Esophagus (tissue), 2 donors: ENCODE data around the gene CLIP2. TPM values are rescaled to one million over a fixed set of nuclear protein-coding genes. Genes with fewer than 3 reads are reported as not detected.
"Not testable (repeated sequence)": the region's sequence is repeated elsewhere in the genome, so short reads cannot be mapped to it uniquely, and the experiment has no call there.

Experiments
- H3K27ac ChIP-seq, 2 donors: one replicate each; pipeline ENCODE4 v1.5.1; 2013; ENCODE audit warnings: low read depth in 2 of 2, mild to moderate bottlenecking in 2 of 2, inconsistent platforms in 1 of 2, low read length in 1 of 2, moderate library complexity in 1 of 2
- H3K27me3 ChIP-seq, 2 donors: one replicate each; pipeline ENCODE4 v1.6.1; 2013; ENCODE audit warnings: low read length in 2 of 2, control low read depth in 1 of 2, mild to moderate bottlenecking in 1 of 2; ENCODE audit not compliant: insufficient read depth in 2 of 2, control insufficient read depth in 1 of 2
- H3K36me3 ChIP-seq, 2 donors: one replicate each; pipeline ENCODE4 v1.6.1; 2013; ENCODE audit warnings: low read length in 1 of 2; ENCODE audit not compliant: control insufficient read depth in 2 of 2, insufficient read depth in 2 of 2
- H3K4me1 ChIP-seq, 2 donors: one replicate each; pipeline ENCODE4 v1.6.1; 2013; ENCODE audit warnings: low read length in 1 of 2; ENCODE audit not compliant: control insufficient read depth in 2 of 2, insufficient read depth in 2 of 2
- H3K4me3 ChIP-seq, 2 donors: one replicate each; pipeline ENCODE4 v1.5.1; 2013; ENCODE audit warnings: low read length in 2 of 2, mild to moderate bottlenecking in 2 of 2, low read depth in 1 of 2, moderate library complexity in 1 of 2
- H3K9me3 ChIP-seq, 2 donors: one replicate each; pipeline ENCODE4 v1.6.1; 2013; ENCODE audit warnings: mild to moderate bottlenecking in 2 of 2, low read depth in 1 of 2, low read length in 1 of 2, moderate library complexity in 1 of 2; ENCODE audit not compliant: control insufficient read depth in 2 of 2, insufficient read depth in 1 of 2
- WGBS, 2 donors: extraction: QIAGEN DNeasy Blood & Tissue Kit; methylation state at CpG; one replicate each; pipeline ENCODE4 v1.1.7; 2013; 5-methylcytosine and 5-hydroxymethylcytosine counted together
- polyA plus RNA-seq, 2 donors: library from polyadenylated mRNA; stranded (reverse); fragments of 200-250 nt; gene quantifications; one replicate each; pipeline ENCODE4 v1.2.3, GENCODE V29; 2013
- donor health status: healthy with polysubstance abuse.
- donor health status: Bipolar disorder and iron deficiency.

The CLIP2 gene
- polyA plus RNA-seq, 2 donors, result 5.5 to 6.3 TPM

DNA sequence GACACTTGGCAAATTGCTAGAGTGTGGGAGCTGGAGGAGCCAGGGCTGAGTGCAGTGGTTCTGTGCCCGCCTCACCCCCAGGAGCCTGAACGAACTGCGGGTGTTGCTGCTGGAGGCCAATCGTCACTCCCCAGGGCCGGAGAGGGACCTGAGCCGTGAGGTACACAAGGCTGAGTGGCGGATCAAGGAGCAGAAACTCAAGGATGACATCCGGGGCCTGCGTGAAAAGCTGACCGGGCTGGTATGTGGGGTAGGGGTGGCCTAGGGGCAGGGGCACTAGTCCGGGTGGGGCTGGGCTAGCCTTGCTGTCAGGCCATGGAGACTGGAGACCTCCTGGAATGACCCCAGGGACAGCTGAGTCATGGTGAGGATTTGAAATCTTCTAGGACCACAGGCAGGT lies 107.8 kb downstream of the CLIP2 start:
- Histone ChIP-seq H3K4me3 (no peak overlapping the region), H3K9me3 (no peaks in the 10 kb centered on the region), H3K27me3 (no peaks in the 10 kb centered on the region), H3K4me1 (no peaks in the 10 kb centered on the region), H3K36me3 (peaks cover 0 to 5% of the 10 kb centered on the region in 2 donors), H3K27ac (no peak overlapping the region)
- WGBS, 2 donors, result 95 to 96% methylated on average over 11 of the region's 11 CpGs

DNA sequence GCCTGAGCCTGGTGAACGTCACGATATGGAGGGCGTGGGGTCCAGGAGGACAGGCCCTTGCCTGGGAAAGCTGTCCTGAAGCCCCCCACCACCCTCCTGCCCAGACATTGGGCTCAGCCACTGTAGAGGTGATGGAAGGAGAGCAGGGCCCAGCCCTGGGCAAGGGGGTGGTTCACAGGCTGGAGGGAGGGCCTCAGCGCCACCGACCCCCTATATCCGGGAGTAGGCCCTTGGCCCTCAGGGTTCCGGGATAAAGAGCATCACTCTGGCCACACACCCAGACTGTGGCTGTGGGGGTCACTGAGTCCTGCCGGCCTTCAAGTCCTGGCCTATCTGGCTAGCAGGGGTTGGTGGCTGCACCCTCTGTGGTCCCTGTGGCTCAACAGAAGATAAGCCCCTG lies 109.2 kb downstream of the CLIP2 start:
- H3K4me1 ChIP-seq, result no peaks in the 10 kb centered on the region
- no peak overlapping the region for H3K4me3 ChIP-seq
- no peaks in the 10 kb centered on the region for H3K27me3 ChIP-seq
- WGBS, 2 donors, result 91 to 95% methylated on average over 8 of the region's 8 CpGs
- H3K27ac ChIP-seq, result no peak overlapping the region
- H3K36me3 ChIP-seq, result peaks cover 0 to 5% of the 10 kb centered on the region in 2 donors
- no peaks in the 10 kb centered on the region for H3K9me3 ChIP-seq

DNA sequence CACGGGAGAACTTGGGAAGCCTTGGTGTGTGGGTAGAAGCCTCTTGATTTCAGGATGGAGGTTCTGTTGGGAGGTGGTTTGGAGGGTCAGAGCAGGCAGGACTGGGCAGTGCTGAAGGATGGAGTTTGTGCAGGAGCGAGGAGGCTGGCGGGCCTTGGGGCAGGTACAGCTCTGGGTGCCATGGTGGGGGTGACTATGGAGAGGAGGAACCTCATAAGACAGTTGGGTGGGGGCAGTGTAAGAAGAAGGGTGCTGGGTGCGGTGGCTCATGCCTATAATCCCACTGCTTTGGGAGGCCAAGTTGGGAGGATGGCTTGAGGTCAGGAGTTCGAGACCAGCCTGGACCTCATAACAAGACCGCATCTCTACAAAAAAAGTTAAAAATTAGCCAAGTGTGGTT lies 109.8 kb downstream of the CLIP2 start:
- H3K4me1 ChIP-seq, result no peaks in the 10 kb centered on the region
- no peaks in the 10 kb centered on the region for H3K27me3 ChIP-seq
- no peak overlapping the region for H3K27ac ChIP-seq
- WGBS, 2 donors, result 88% methylated on average over 6 of the region's 6 CpGs
- no peak overlapping the region for H3K4me3 ChIP-seq
- peaks cover 0 to 7% of the 10 kb centered on the region in 2 donors for H3K36me3 ChIP-seq
- H3K9me3 ChIP-seq, result no peaks in the 10 kb centered on the region

DNA sequence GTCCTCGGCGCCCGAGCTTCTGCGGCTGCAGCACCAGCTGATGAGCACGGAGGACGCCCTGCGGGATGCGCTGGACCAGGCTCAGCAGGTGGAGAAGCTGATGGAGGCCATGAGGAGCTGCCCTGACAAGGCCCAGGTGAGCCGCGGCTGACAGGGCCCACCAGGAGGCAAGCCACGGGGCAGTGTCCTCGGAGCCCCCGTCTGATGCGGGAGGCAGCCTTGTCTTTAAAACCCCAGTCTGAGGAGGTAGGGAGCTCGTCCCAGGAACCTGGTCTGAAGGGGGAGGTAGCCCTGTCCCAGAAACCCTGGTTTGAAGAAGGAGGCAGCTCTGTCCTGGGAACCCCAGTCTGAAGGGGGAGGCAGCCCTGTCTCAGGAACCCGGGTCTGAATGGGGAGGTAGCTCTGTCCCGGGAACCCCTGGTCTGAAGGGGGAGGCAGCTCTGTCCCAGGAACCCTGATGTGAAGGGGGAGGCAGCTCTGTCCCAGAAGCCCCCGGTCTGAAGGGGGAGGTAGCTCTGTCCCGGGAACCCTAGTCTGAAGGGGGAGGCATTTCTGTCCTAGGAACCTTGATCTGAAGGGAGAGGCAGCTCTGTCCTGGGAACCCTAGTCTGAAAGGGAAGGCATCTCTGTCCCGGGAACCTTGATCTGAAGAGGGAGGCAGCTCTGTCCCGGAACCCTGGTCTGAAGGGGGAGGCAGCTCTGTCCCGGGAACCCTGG lies 111.4 kb downstream of the CLIP2 start:
- H3K4me3 ChIP-seq, result no peak overlapping the region
- no peaks in the 10 kb centered on the region for H3K9me3 ChIP-seq
- peaks cover 0 to 7% of the 10 kb centered on the region in 2 donors for H3K36me3 ChIP-seq
- WGBS, 2 donors, result 82 to 86% methylated on average over 22 of the region's 22 CpGs
- no peak overlapping the region for H3K27ac ChIP-seq
- H3K4me1 ChIP-seq, result no peaks in the 10 kb centered on the region
- no peaks in the 10 kb centered on the region for H3K27me3 ChIP-seq

DNA sequence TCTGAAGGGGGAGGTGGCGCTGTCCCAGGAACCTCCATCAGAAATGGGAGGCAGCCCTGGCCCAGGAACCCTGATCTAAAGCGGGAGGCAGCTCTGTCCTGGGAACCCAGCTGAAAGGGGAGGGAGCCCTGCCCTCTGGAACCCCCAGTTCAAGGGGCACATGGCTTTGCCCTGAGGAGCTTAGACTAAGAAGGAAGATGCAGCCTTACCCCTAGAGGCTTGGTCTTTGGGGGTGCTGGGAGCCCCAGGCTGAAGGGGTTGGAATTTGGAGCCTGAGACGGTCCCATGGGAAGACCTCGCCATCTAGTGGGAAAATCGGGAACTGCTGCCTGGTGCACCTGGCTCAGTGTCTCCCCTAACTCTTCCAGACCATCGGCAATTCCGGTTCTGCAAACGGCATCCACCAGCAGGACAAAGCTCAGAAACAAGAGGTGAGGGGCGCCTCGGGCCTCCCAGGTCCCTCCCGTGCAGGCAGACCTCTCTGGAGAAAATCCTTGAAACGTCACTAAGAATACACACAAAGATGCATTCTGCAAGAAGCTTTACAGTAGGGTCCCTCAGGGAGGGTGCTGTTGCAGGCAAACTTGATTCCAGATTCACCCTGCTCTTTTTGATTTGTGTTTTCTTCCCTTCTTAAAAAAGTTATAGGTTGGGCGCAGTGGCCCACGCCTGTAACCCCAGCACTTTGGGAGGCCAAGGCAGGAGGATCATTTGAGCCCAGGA lies 112.1 kb downstream of the CLIP2 start:
- Histone ChIP-seq H3K9me3 (no peaks in the 10 kb centered on the region), H3K27me3 (no peaks in the 10 kb centered on the region), H3K36me3 (peaks cover 0 to 7% of the 10 kb centered on the region in 2 donors), H3K27ac (no peak overlapping the region), H3K4me1 (no peaks in the 10 kb centered on the region), H3K4me3 (no peak overlapping the region)
- 37 to 38% methylated on average over 14 of the region's 14 CpGs for WGBS, 2 donors

DNA sequence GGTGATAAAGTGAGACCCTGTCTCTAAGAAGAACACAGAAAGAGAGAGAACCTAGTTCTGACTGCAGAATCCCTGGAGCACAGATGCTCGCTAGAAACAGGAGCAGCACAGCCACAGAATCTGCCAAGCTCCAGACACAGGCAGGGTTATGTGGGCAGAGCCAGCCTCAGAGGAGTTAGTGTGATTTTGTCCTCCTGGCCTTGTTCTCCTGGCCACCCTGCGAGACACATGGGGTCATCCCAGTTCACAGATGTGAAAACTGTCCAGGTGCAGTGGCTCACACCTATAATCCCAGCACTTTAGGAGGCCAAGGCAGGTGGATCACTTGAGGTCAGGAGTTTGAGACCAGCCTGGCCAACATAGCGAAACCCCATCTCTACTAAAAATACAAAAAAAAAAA lies 113.5 kb downstream of the CLIP2 start:
- H3K36me3 ChIP-seq, H3K9me3 ChIP-seq, H3K4me3 ChIP-seq, H3K27me3 ChIP-seq, H3K27ac ChIP-seq, H3K4me1 ChIP-seq: not testable (repeated sequence)
- WGBS, 2 donors, result 90 to 93% methylated on average over 3 of the region's 3 CpGs

DNA sequence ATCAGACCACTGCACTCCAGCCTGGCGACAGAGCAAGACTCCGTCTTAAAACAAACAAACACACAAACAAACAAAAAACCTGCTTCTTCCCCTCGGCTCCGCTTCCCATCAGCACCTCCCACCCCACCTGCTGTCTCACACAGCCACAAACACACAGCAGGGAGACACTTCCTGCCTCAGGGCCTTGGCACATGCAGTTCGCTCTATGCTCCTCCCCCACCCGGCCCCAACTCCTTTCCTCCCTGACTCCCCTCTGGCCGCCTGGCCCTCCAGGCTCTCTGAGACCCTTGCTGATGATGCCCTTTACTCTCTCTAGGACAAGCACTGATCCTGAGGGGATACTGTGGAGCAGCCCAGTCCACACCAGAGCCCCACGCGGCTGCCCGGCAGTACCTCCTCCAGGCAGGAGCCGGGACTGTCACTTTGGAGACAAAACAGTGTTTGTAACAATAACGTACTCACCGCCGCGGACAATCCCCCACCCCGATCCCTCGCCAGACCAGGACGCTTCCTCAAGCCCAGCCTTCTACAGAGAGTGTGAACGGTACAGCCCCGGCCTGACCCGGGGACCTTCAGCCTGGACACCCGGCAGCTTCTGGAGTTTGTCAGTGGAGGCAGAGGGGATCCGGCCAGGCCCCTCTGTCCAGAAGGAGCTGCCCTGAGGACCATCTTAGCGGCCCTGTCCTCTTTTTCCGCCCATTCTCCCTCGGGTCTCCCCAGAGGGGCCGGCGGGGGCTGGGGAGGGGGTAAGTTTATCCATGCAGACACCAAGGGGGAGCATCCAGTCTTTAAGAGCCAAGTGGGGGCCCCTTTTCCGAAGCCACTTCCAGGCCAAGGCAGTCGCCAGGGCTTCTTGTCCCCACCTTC lies 114.5 kb downstream of the CLIP2 start:
- WGBS, 2 donors, result 87 to 88% methylated on average over 30 of the region's 30 CpGs
- Histone ChIP-seq H3K4me3 (no peak overlapping the region), H3K9me3 (no peaks in the 10 kb centered on the region), H3K27me3 (no peaks in the 10 kb centered on the region), H3K27ac (no peak overlapping the region), H3K4me1 (no peaks in the 10 kb centered on the region), H3K36me3 (peaks cover 0 to 7% of the 10 kb centered on the region in 2 donors)

DNA sequence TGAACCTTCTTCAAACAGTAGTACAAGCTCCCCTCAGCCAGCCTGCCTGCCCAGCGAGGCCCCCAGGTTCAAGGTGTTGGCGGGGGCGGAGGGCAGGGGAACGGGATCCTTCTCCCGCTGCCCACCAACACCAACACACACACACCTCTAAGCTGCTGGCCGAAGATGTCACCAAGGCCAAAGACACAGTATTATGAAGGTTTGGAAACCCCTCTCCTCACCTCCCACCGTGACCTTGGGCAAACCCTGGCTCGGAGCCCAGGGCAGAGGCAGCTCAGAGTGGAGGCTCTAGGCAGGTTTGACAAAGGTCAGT lies 115.1 kb downstream of the CLIP2 start:
- Histone ChIP-seq H3K9me3 (no peaks in the 10 kb centered on the region), H3K27me3 (no peaks in the 10 kb centered on the region), H3K4me1 (no peaks in the 10 kb centered on the region), H3K36me3 (peaks cover 0 to 7% of the 10 kb centered on the region in 2 donors), H3K27ac (no peak overlapping the region), H3K4me3 (no peak overlapping the region)
- WGBS, 2 donors, result 91 to 94% methylated on average over 8 of the region's 8 CpGs

DNA sequence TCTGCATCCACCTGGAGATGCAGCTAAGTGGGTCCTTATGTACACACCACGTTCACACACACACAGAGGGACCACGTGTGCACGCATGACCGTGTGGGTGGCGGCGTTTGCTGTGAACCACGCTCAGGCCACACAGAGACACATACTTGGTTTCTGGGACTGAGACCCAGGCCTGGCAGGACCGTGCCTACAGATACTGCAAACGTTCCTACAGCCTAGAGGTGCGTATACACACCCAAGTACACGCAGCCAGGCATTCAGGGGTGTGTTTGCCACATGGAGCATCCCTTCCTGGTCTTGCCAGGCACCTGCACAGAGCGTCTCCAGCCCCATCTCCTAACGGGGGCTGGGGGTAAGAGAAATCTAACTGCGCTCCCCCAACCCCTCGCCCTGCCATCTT lies 115.5 kb downstream of the CLIP2 start:
- WGBS, 2 donors, result 79% methylated on average over 15 of the region's 15 CpGs

More for the DNA sequence above, 115.5 kb downstream of the CLIP2 start:
- Histone ChIP-seq H3K9me3 (no peaks in the 10 kb centered on the region), H3K4me3 (no peak overlapping the region), H3K36me3 (peaks cover 0 to 7% of the 10 kb centered on the region in 2 donors), H3K4me1 (no peaks in the 10 kb centered on the region), H3K27ac (no peak overlapping the region), H3K27me3 (no peaks in the 10 kb centered on the region)
